ENCODE results near the gene CGB7.

Gene CGB7

DNA sequence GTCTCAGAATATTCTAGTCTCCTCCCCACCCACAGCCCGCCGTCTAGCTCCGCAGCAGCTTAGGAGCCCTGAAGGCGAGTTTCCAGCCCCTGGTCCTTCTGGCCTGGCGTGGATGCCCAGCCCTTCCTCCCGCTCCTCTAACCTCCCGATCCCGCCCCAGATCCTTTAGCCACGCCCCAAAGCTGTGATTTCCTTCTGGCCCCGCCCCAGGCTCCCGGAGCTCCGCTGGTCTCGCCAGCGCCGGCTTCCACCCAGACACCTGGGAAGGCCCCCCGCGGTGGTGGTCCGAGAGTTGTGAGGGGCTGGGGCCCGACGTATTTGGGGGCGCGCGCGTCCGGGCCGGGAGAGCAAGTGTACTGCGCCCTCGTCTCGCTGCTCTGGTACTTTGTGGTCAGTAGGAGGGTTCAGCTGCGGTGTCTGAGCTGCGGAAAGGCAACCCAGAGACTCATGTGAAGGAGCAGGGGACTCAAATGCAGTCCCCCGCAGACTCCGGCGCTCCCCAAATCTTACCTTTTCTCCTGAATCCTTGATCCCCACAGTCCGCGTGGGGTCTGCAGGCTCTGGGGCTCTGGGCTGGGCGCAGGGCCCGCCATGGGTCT, at the start of gene CGB7:
Gene CGB7 (minus strand): TSS at position 114 of the 599 bp plus-strand sequence. CDS start 2,374 bp downstream, outside the sequence.
- DNase-seq, result no peak

DNA sequence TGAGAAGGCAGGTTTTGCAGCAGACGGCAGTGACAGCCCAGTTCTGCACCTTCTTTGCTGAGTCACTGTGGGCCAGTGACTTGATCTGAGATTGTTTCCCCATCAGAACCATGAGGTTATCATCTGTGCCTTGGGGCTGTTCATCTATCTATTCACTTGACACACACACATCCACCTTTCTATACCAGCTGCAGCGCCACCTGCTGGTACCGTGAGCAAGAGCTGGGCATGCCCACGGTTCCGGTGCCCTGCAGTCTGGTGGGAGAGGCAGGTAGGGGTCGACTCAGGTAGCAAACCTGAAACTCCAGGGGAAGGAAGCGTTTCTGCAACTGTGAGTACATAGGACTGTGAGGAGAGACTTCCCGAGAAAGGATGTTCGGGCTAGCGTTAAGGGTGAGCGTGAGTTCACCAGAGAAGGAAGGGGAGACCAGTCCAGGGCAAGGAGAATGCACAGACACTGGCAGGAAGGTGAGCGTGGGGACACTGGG, 49.1 kb upstream of the CGB7 start:
- peak; percentile 20 for DNase-seq

DNA sequence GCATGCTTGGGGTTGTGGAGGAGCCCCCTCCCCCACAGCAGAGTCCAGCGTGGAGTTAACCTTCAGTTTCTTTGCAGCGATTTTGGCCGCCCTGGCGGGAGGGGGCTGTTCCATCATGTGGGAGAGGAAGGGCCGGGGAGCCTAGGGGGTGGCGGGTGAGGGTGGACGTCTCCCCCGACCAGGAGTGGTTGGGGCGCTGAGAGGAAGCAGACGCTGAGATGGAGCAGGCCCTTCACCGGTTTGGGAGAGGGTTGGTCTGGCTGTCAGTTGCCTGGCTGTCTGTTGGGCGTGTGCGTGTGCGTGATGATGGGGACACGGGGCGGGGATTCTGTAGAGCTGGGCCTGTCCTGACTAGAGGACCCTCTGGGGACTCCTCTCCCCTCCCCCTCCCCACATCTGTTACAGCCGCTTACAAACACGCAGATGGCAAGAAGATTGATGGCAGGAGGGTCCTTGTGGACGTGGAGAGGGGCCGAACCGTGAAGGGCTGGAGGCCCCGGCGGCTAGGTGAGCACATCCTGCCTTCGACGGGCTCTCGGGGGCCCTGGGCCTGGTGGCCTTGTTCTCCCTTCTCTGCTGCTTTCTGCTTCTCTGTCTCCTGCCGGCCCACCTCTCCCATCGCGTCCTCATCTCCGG, 46.8 kb upstream of the CGB7 start:
- DNase-seq, result no peak

DNA sequence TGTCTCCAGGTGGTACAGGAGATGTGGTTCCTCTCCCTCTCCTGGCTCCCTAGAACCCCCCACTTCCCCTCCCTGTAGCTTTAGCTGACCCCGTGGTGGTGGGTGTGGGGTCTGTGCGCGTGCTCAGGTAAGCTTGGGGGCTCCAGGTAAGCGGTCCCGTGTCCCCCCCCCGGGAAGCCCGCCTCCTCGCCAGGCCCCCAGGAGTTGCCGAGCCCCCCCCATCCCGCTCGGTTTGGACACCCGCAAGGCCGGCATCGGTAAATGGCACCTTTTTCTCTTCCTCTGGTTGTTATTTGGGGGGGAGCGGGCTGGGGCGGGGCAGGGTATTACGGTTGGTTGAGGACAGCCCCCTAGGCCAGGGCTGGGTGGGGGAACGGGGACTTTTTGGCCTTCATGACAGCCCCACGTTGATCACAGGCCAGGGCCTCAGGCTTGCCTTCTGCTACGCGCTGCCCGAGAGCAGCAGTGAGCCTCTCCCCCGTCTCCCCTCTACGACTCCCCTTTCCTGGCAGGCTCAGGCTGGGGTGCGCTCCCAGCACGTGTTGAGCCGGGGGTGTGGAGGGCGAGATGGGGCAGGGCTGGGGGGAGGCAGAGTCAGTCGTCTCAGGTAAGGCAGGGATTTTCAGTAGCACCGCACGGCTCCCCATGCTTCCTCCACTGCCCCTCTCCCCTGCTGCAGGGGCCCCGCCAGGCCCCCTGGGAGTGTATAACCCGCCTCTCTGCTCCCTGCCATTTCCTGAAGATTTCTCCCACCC, 46.0 kb upstream of the CGB7 start:
- no peak for DNase-seq

DNA sequence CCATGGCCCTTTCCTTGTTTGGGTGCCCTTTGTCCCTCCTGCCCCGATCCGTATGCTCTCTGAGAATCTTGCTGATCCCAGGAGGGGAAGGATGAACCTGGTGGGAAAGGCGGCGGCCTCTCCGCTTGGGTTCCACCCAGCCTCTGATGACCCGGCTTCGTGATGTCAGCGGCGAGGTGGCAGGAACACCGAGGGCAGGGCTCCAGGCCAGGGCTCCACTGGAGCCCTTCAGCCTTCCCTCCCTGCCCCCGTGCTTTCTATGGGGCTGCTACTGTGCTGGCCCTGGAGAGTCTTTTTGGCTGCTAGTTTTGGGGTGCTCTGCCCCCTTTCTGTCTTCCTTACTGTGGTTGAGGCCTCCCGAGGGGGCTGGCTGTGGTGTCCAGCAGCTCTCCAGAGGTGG, 44.8 kb upstream of the CGB7 start:
- no peak for DNase-seq

DNA sequence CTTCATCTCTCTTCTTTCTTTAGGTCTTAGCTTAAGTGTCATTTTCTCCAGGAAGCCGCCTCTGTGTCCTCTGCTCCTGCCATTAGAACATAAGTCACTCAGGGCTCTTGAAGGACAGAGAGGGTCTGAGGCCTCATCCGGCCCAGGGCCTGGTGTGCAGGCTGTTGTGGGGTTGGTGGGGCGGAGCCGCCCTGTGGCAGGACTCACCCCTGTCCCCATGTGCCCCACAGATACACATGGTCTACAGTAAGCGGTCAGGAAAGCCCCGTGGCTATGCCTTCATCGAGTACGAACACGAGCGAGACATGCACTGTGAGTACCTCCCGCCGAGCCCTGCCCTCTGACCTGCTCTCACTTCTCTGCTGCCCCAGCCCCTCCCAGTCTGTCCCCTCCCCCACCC, 43.6 kb upstream of the CGB7 start:
- no peak for DNase-seq

DNA sequence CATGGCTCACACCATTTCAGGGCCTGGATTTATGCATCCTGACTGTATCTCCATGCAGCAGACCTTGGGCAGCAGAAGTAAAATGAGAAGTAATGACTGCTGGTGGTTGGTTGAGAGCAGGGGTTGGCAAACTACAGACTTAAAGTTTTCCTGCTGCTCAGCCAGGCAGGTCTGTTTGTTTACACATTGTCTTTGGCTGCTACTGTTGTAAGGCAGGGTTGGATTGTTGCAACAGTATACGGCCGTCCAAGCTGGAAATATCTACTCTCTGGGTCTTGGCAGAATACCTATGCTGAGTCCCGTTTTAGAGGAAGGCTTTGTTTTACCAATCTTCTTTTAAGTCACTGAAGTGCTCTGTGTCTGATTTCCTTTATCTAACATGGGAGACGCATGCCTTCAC, 41.2 kb upstream of the CGB7 start:
- no peak for DNase-seq

DNA sequence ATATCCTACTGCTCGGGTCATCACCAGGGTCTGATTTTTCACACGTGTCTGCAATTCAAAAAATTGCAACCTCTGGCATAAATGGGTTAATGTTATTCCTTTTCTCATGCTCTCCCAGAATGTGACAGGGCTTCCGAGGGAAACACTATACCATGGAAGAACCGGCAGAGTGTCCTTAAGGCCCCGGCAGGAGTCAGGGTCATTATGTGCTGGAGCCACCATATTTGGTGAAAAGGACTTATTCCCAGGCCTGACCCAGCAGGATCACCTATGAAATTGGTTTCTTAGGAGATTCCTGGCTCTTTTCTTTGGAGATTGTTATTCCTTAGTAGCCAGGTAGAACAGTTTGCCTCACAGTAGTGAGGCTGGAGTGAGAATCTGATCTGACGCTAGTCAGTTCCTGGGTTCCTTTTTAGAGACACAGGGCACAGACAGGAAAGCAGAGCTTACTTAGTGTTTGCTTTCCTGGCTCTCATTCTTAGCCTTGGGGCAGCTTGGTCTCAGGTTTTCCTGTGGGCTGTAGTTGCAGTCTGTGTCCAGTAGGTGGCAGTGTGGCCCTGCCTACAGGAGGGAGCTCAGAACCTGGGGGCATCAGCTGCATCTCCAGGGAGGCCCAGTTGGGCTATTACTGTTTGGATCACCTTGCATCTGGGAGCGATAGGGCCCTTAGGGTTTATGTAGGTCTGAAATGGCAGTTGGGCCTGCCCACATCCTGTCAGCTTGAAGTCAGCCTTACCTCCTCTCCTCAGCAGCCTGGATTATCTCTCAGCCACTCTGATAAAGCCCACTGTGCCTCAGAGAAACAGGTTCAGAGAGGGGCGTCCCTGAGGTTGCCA, 40.1 kb upstream of the CGB7 start:
- DNase-seq, result peak; percentile 52

DNA sequence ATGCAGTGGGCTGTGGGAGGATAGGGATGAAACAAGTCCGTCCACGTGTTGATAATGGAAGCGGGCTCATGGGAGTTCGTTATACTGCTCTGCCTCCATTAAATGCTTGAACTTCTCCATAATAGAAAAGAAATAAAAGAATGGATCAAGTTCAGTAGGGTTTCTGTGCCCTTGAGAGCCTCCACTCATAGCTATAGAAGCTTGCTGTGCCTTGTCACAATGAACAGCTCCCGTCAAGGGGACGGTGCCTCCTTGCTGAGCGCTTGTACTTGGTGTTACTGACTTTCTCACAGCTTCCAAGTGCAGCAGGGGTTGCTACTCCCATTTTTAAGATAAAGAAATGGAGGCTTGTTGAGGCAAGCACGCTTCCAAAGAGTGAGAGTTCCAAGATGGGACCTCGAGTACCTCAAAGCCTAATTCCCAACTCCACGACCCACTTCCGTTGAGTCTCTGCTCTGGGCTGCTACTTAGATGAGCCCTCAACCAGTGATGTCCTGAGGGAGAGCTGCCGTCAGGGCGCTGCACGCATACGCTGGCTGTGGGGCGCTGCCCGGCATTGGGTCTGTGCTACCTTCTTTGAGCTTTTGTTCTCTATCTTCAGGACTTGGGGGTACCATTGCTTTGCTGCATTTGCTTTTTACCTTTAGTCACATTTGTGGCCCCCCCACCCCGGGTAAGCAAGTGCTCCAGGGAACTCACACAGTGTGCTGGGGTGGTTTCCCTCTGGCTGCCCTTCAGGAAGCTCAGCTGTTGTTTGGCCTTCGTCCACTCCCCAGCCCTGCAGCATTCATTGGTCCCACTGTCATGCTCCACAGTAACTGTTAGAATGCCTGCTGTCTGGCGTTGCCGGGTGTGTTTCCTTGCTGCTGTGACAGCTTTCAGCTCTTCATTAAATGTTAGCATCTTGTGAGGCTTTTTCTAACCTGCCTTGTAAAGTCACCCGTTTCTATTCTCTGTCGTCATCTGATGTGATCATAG, 37.2 kb upstream of the CGB7 start:
- DNase-seq, result no peak

DNA sequence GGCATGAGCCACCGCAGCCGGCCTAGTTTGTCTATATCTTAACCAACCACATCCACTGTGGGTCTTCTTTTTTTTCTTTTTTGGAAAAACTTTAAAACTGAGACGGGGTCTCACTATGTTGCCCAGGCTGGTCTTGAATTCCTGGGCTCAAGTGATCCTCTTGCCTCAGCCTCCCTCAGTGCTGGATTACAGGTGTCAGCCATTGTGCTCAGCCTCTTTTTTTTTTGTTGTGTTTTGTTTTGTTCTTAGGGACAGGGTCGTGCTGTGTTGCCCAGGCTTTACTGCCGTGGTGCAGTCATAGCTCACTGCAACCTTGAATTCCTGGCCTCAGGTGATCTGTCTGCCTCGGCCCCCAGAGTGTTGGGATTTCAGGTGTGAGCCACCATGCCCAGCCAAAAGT, 35.1 kb upstream of the CGB7 start:
- DNase-seq, result no peak

DNA sequence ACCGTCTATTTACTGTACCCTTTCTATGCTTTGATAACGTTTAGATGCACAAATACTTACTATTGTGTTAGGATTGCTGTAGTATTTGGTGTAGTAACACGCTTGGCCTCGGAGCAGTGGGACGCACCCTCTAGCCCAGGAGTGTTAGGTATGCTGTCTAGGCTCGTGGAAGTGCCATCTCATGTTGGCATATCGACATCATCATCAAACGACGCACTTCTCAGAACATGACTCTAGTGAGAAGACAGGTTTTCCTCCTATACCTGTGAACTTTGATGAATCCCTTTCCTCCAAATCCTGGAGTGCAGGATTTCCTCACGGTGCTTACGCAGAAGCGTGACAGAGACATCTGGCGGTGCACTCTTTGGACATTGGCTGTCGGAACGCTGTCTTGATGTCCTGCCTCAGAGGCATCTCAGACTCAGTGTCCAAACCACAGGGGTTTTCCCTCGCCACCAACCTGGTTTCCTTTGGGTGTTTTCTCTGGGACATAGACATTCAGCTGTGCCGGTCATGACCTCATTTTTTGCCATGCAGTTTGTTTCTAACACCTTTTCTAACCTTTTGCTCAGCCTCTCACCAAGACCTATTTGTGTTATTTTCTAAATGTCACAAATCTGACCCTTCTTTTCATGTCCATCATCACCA, 34.0 kb upstream of the CGB7 start:
- no peak for DNase-seq

DNA sequence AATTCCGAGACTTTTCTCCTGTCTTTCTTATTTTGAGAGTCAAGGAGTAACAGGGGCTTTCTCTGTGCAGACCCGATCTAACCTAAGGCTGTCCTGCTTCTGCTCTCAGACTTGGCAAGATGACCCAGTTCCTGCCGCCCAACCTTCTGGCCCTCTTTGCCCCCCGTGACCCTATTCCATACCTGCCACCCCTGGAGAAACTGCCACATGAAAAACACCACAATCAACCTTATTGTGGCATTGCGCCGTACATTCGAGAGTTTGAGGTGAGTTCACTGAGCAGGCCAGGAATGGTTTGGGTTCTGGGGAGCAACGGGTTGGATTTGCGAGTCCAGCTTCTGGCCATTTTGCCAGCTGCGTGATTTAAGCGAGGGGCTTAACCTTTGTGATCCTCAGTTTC, 28.7 kb upstream of the CGB7 start:
- DNase-seq, result no peak

DNA sequence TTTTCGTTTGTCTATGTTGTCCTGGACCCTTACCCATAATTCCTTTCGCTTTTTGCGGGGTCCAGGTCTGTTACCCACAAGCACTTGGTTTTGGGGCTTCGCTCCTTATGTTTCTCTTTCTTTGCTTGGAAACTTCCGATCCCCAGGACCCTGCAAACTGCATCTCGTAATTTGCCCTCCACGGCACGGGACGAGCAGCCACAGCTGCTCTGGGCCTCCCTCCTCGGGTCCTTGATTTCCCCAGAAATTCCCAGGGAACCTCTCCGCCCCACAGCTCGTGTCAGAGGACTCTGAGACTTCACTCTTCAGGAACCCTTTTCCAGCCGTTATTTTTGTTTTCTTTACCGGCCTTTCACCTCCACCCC, 28.3 kb upstream of the CGB7 start:
- DNase-seq, result no peak

DNA sequence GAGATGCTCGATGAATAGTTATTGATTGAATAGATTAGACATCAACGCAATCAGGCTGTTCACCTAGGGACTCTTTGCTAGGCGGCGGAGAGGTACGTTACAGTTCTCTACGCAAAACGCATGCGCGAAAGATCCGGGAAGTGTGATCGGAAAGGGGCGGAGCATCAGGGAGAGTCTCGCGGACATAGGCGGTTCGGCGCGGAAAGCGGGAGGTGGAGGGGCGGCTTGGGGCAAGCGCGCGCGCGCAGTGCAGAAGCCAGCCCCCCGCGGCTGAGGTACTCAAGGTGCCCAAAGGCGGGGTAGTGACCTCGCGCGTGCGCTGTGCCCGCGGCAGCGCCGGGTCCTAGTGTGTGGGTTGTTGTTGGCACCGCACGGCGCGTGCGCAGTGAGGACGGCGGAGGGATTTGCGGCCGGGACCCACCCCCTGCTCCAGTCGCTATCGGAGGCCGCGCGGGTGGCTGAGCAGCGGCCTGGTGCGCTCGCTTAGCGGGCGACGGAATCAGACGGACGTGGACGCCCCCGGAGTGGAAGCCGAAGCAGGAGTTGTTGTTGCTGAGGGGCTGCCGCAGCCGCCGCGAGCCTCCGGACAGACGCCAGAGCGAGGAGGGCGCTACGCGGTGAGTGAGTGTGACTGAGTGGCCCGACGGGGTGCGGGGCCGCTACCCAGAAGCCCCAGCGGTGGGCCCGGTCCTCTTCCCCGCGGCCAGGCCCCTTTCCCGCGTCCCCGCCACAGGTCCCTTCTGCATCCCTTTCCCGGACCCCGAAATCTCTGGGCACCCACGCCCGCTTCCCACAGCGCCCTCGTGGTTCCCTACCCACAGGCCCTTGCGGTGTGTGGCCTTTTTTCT, 27.7 kb upstream of the CGB7 start, which contains the start of gene SNRNP70:
Gene SNRNP70 (plus strand): TSS at position 432 of the 848 bp plus-strand sequence. CDS start 964 bp downstream, outside the sequence.
- peak; percentile 100 for DNase-seq

DNA sequence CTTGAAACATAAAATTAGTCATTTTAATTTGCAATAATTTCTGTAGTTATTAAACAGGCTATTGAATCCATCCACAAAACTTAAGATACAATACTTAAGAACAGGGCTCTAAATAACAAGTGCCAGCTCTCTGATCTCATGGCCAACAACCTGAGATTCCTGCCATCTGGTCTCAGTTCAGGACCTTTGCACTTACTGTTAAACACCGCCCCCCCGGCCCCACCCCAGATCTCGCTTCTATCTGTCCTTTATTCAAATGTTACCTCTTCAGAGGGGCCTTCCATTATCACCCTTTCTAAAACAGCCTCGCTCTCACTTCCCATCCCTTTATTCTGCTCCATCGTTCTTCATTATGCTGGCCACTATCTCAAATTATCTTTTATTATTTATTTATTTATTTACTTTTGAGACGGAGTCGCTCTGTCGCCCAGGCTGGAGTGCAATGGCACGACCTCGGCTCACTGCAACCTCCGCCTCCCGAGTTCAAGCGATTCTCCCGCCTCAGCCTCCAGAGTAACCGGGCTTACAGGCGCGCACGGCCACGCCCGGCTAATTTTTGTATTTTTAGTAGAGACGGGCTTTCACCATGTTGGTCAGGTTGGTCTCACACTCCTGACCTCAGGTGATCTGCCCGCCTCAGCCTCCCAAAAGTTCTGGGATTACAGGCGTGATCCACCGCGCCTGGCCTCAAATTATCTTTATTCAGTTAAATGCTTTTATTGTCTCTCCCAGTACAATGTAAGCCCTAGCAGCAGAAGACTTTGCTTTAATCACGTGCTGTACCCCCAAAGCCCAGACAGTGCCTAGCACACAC, 26.9 kb upstream of the CGB7 start:
- no peak for DNase-seq

DNA sequence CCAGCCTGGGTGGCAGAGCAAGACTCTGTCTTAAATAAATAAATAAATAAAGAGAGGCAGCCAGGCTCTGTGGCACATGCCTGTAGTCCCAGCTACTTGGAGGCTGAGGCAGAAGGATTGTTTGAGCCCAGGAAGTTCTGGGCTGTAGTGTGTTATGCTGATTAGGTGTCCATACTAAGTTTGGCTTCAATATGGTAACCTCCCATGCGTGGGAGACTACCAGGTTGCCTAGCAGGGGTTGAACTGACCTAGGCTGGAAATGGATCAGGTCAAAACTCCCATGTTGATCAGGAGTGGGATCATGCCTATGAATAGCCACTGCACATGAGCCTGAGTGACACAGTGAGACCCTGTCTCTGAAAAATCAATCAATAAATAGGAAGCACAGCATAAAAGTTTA, 23.7 kb upstream of the CGB7 start:
- DNase-seq, result no peak

DNA sequence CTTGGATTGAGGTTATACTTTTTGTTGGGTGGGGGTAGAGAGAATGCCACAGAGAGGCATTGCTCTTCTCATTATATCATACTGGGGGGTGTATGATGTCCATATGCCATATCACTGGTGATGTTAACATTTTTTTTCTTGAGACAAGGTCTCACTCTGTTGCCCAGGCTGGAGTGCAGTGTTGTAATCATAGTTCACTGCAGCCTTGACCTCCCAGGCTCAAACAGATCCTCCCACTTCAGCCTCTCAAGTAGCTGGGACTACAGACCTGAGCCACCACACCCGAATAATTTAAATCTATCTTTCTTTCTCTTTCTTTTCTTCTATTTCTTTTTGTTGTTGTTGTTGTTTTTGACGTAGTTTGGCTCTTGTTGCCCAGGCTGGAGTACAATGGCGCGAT, 22.8 kb upstream of the CGB7 start:
- no peak for DNase-seq

DNA sequence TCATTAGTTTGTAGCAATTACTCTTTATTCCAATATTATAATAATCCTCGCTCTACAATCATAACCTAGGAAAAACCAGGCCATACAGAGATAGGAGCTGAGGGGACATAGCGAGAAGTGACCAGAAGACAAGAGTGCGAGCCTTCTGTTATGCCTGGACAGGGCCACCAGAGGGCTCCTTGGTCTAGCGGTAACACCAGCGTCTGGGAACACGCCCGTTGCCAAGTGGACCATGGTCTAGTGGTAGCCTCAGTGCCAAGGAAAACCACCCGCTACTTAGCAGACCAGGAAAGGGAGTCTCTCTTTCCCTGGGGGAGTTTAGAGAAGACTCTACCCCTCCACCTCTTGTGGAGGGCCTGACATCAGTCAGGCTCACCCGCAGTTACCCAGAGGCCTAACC, 17.3 kb upstream of the CGB7 start:
- peak; percentile 39 for DNase-seq

All from NCI-H1105 (cell line).